HCT116 (cell line): ENCODE data around the gene RALGPS1.

Experiments used
- ATF3 ChIP-seq: IDR thresholded peaks from 2 replicates; pipeline ENCODE4 v1.6.1; 2012
- CBX3 ChIP-seq: IDR thresholded peaks from 2 replicates; pipeline ENCODE4 v1.6.1; 2012; ENCODE audit warnings: low read depth
- CEBPB ChIP-seq: IDR thresholded peaks from 2 replicates; pipeline ENCODE4 v1.6.1; 2012; ENCODE audit warnings: low read depth
- ELF1 ChIP-seq: IDR thresholded peaks from 2 replicates; pipeline ENCODE4 v1.6.1; 2012; ENCODE audit warnings: low read depth, borderline replicate concordance
- JUND ChIP-seq: IDR thresholded peaks from 2 replicates; pipeline ENCODE4 v1.6.1; 2012
- POLR2A ChIP-seq: IDR thresholded peaks from 2 replicates; pipeline ENCODE4 v1.7.0; 2011; ENCODE audit warnings: borderline replicate concordance; ENCODE audit not compliant: insufficient read depth, insufficient read length; ENCODE audit errors: extremely low read depth
- POLR2AphosphoS5 ChIP-seq: IDR thresholded peaks from 2 replicates; pipeline ENCODE4 v1.6.1; 2011; ENCODE audit warnings: mild to moderate bottlenecking, low read depth, low read length, moderate library complexity
- YY1 ChIP-seq: IDR thresholded peaks from 2 replicates; pipeline ENCODE4 v1.6.1; 2011; ENCODE audit warnings: low read length, low read depth, moderate library complexity, mild to moderate bottlenecking; ENCODE audit not compliant: insufficient replicate concordance; ENCODE audit errors: extremely low read depth
- ZFX ChIP-seq: fragments of 450-650 bp; IDR thresholded peaks from 2 replicates; pipeline ENCODE4 v1.6.1; 2017
- TF ChIP-seq, protein P1 (sequence below), 3 experiments: fragments of 200-600 bp in 1 of 3; sonication (generic) in 1 of 3; IDR thresholded peaks in 2 of 3; conservative IDR thresholded peaks in 1 of 3; 2 replicates each; pipeline ENCODE4 v1.5.1; 2012 to 2017; ENCODE audit warnings: low read depth in 2 of 3, low read length in 2 of 3, antibody characterized with exemption in 1 of 3, borderline replicate concordance in 1 of 3, control low read depth in 1 of 3, mild to moderate bottlenecking in 1 of 3, mixed read lengths in 1 of 3, mixed run types in 1 of 3, moderate library complexity in 1 of 3; ENCODE audit not compliant: insufficient read depth in 1 of 3
- TF ChIP-seq, protein P2 (sequence below): IDR thresholded peaks from 2 replicates; pipeline ENCODE4 v1.6.1; 2012

DNA sequence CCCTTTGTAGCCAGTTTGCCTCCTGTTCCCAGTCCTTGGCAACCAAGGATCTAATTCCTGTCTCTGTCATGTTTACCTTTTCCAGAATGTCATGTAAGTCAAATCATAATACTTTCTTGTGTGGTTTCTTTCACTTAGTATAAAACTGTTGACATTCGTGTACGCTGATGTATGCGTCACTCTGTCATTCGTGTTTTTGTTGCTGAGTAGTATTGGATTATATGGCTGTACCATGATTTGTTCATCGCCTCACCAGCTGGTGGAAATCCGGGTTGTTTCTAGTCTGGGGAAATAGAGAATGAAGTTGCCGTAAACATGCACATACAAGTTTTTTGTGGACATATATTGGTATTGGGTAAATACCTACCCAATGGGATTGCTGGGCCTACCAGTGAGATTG, 110.5 kb downstream of the RALGPS1 start:
- TF ChIP-seq, protein P1, sequence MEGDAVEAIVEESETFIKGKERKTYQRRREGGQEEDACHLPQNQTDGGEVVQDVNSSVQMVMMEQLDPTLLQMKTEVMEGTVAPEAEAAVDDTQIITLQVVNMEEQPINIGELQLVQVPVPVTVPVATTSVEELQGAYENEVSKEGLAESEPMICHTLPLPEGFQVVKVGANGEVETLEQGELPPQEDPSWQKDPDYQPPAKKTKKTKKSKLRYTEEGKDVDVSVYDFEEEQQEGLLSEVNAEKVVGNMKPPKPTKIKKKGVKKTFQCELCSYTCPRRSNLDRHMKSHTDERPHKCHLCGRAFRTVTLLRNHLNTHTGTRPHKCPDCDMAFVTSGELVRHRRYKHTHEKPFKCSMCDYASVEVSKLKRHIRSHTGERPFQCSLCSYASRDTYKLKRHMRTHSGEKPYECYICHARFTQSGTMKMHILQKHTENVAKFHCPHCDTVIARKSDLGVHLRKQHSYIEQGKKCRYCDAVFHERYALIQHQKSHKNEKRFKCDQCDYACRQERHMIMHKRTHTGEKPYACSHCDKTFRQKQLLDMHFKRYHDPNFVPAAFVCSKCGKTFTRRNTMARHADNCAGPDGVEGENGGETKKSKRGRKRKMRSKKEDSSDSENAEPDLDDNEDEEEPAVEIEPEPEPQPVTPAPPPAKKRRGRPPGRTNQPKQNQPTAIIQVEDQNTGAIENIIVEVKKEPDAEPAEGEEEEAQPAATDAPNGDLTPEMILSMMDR (IDR thresholded peaks at IDR 0.05 in 2 of 3, conservative IDR thresholded peaks at IDR 0.05 in 1 of 3; ENCODE audit: borderline replicate concordance in 1 of 3, insufficient read depth in 1 of 3, low read depth in 2 of 3, low read length in 2 of 3), result no peak
- TF ChIP-seq YY1 (no peak), ATF3 (no peak), ELF1 (no peak), JUND (no peak), ZFX (no peak), CBX3 (no peak), POLR2A (no peak), POLR2AphosphoS5 (no peak), CEBPB (no peak)
- TF ChIP-seq, protein P2, sequence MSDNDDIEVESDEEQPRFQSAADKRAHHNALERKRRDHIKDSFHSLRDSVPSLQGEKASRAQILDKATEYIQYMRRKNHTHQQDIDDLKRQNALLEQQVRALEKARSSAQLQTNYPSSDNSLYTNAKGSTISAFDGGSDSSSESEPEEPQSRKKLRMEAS, result no peak
